ENCODE data around the gene SLC2A13.
"Not testable (repeated sequence)": the region's sequence is repeated elsewhere in the genome, so short reads cannot be mapped to it uniquely, and the experiment has no call there.

The SLC2A13 gene

GRCh38 chr12:40104461-40105264 lies 1.2 kb downstream of the SLC2A13 start:
- peak; percentile 57 for DNase-seq

DNA sequence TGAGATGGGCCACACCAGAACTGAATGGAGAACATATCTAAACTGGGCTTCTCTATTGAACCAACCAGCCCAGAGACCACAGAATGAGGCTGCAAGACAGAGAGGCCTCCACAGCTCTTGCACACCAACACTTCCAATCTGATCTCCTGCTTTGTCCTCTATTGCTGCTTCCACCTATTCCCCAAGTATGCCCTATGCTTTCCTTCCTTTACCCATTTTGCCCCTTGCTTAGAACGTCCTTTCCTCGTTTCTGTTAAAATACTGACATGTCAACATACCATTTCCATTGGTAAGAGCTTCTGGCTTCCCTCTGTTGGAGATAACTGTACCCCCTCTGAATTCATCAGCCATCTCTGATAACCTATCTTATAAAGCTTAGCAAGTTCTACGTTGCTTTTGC lies 2.8 kb downstream of the SLC2A13 start:
- no peak for DNase-seq

GRCh38 chr12:40101747-40102146 lies 4.1 kb downstream of the SLC2A13 start:
- no peak for DNase-seq

- no peak for DNase-seq
These were observed 6.4 kb downstream of the SLC2A13 start for GRCh38 chr12:40099423-40099853.

GRCh38 chr12:40098406-40099145 lies 7.3 kb downstream of the SLC2A13 start:
- DNase-seq: no peak

DNA sequence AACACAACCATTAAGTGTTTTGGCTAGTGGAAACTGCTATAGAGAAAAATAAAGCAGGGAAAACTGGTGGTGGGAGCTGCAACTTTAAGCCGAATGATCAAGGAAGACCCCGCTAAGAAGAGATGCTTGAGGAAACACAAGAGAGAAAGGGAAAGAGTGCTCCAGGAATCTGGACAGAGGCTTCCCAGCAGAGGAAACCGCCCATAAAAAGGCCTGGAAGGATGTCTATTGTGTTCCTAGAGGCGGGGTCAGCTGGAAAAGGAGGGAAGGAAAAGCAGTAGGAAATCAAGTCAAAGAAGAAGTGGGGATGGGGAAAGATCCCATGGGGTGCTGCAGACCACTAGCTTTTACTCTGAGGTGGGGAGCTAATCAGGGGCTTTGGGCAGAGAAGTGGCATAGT lies 12.4 kb downstream of the SLC2A13 start:
- DNase-seq: no peak

GRCh38 chr12:40086471-40086870 lies 19.4 kb downstream of the SLC2A13 start:
- no peak for DNase-seq

DNA sequence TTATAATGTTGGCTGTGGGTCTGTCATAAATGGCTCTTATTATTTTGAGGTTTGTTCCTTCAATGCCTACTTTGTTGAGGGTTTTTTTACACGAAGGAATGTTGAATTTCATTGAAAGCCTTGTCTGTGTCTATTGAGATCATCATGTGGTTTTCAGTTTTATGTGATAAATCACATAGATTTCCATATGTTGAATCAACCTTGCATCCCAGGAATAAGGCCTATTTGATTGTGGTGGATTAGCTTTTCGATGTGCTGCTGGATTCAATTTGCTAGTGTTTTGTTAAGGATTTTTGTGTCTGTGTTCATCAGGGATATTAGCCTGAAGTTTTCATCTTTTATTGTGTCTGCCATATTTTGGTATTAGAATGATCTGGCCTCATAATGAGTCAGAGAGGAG lies 27.6 kb downstream of the SLC2A13 start:
- DNase-seq: no peak

GRCh38 chr12:40075458-40075857 lies 30.4 kb downstream of the SLC2A13 start:
- no peak for DNase-seq

GRCh38 chr12:40068416-40068815 lies 37.5 kb downstream of the SLC2A13 start:
- no peak for DNase-seq

- no peak for DNase-seq
These were observed 40.2 kb downstream of the SLC2A13 start for GRCh38 chr12:40065636-40066035.

DNA sequence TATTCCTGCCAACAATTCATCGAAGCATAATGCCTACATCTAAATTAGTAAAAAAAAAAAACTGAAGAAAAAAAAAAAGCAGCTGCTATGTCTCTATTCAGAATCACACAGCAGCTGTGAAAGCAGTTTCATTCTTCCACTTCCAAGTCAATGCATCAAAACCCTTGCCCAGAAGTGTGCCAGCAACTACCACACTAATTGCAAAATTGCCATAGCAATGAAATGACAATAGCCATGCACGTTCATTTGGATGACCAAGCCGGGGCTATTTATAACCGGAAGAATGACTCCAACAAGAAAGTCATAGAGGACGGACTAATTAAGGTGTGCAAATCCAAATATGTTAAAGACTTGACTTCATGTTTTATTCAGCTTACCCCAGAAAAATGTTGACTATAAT lies 42.5 kb downstream of the SLC2A13 start:
- no peak for DNase-seq

- DNase-seq: no peak
These were observed 47.1 kb downstream of the SLC2A13 start for GRCh38 chr12:40058721-40059190.

- no peak for DNase-seq
These were observed 49.5 kb downstream of the SLC2A13 start for GRCh38 chr12:40056373-40056772.

DNA sequence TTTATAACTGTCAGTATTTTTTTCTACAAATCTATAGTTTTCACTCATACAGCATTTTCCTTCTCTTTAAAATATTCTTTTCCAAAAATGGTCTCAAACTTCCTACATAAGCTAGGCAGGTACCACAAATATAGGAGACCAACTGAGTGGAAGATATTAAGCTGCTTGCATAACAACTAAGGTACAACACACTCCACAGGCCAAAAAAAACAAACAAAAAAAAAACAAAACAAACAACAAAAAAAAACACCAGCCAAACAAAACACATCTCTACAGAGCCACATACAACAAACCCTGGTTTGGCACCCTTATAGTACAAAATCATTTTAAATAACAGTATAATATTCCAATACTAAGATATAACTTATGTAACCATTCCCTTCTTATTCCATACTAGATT lies 50.1 kb downstream of the SLC2A13 start:
- DNase-seq: no peak

- DNase-seq: no peak
These were observed 50.7 kb downstream of the SLC2A13 start for GRCh38 chr12:40055228-40055579.

DNA sequence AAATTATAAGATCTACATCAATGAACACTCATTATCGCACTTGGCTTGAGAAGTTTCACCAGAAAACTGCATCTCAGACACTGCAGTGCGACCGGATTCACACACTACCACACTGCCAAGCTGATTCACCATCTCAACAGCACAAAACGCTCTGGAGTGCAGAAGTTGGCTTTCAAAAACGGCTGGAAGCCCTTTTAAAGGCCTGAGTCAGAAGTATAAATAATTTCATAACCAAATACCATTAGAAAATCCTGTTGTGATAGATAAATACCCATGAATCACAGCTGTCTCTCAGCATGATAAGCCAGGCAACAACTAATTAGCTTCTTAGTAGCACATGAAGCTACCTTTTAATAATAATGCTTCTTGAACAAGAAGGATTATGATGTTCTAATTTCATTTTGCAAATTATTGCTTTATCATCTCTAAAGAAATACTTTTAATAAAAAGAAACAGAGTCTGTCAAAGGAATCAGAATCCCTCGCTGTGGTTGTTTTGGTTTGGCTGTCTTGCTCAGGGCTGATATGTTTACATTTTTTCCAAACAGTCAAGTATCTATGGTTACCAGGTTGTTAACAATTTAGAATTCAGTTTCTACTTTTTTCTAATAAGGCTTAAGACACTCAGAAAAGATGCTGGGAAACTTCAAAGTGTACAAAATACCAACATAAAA lies 51.2 kb downstream of the SLC2A13 start:
- DNase-seq: no peak

DNA sequence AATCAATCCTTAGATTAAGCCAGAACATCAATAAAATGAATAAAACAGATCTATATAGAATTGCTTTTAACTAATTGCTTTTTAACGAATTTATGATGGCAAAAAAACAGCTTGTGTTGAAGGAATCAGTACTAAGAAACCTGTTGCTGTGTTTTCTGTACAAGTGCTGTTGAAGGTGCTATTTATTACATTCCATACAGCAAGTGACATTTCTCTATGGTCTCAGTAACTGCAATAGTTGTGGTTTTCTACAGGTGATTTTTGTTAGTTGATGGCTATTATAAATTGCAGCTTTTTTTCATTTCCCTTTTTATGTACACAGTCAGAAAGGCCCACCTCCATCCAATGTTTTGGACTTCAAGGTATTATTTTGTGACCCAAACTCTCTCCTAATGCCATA lies 56.6 kb downstream of the SLC2A13 start:
- no peak for DNase-seq

- DNase-seq: not testable (repeated sequence)
These were observed 58.9 kb downstream of the SLC2A13 start for GRCh38 chr12:40047002-40047401.

- DNase-seq: no peak
These were observed 60.2 kb downstream of the SLC2A13 start for GRCh38 chr12:40045656-40046055.

- no peak for DNase-seq
These were observed 61.5 kb downstream of the SLC2A13 start for GRCh38 chr12:40044396-40044795.

GRCh38 chr12:40039598-40039997 lies 66.3 kb downstream of the SLC2A13 start:
- no peak for DNase-seq

GRCh38 chr12:40038619-40039018 lies 67.3 kb downstream of the SLC2A13 start:
- DNase-seq: no peak

DNA sequence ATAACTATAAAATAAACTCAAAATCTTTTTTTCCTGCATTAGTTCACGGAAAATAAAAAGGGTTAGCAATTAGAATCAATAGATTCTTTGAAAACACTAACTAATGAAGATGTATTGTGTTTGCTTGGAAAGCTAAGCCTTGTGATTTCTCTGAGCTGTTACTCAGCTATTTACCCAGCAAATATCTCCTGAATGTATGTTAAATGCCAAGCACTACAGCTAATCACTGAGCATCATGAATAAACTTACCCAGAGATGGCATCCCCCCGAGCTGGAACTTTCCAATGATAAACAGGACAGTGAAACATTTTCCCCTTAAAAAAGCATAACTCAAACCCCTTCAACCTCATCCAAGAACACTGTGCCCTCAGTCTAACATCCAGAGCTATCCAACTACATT lies 71.2 kb downstream of the SLC2A13 start:
- DNase-seq: no peak
